Spleen (tissue), 11 donors: Measurements from ENCODE around the gene COL6A3. TPM values are rescaled to one million over a fixed set of nuclear protein-coding genes. Genes with fewer than 3 reads are reported as not detected.

Source experiments
- DNase-seq: peaks from one replicate; pipeline ENCODE4 v3.0.0-alpha.2; 2020
- H3K27ac ChIP-seq, 8 donors: fragments of 200-600 bp; sonication (generic) in 7 of 8; 1 replicate in 4 of 8; 2 replicates in 4 of 8; pipeline versions ENCODE4 v1.5.0 to v1.8.0; 2016 to 2021; ENCODE audit warnings: inconsistent platforms in 4 of 8, mild to moderate bottlenecking in 4 of 8, moderate library complexity in 1 of 8
- H3K27me3 ChIP-seq, 7 donors: fragments of 200-600 bp; sonication (generic) in 6 of 7; replicated peaks in 1 of 7; 1 replicate in 4 of 7; 2 replicates in 3 of 7; pipeline versions ENCODE4 v1.5.0 to v1.8.0; 2016 to 2021; ENCODE audit warnings: inconsistent platforms in 3 of 7, mild to moderate bottlenecking in 1 of 7
- H3K36me3 ChIP-seq, 6 donors: fragments of 200-600 bp; sonication (generic) in 5 of 6; 1 replicate in 4 of 6; 2 replicates in 2 of 6; pipeline versions ENCODE4 v1.5.0 to v1.8.0; 2016 to 2021; ENCODE audit warnings: inconsistent platforms in 2 of 6
- H3K4me1 ChIP-seq, 6 donors: fragments of 200-600 bp; sonication (generic) in 5 of 6; 1 replicate in 3 of 6; 2 replicates in 3 of 6; pipeline versions ENCODE4 v1.5.0 to v1.8.0; 2016 to 2021; ENCODE audit warnings: inconsistent platforms in 3 of 6
- H3K4me3 ChIP-seq, 8 donors: fragments of 200-600 bp; sonication (generic) in 7 of 8; 1 replicate in 4 of 8; 2 replicates in 4 of 8; pipeline versions ENCODE4 v1.5.0 to v1.8.0; 2016 to 2021; ENCODE audit warnings: inconsistent platforms in 4 of 8, mild to moderate bottlenecking in 4 of 8, moderate library complexity in 2 of 8
- H3K9me3 ChIP-seq, 8 donors: fragments of 200-600 bp; sonication (generic) in 7 of 8; 1 replicate in 4 of 8; 2 replicates in 4 of 8; pipeline versions ENCODE4 v1.5.0 to v1.8.0; 2016 to 2021; ENCODE audit warnings: inconsistent platforms in 4 of 8
- POLR2A ChIP-seq, 3 donors: fragments of 450-650 bp; IDR thresholded peaks; one replicate each; pipeline ENCODE4 v1.5.1; 2017; ENCODE audit warnings: antibody characterized with exemption in 3 of 3, mild to moderate bottlenecking in 1 of 3
- POLR2AphosphoS5 ChIP-seq, 3 donors: sonication (generic); formaldehyde crosslinking; IDR thresholded peaks; one replicate each; pipeline ENCODE4 v1.5.1; 2017; ENCODE audit warnings: antibody characterized with exemption in 3 of 3
- WGBS, 5 donors: extraction: QIAGEN DNeasy Blood & Tissue Kit in 3 of 5; methylation state at CpG; one replicate each; pipeline versions ENCODE4 v1.1.5 to v1.1.7; 2013 to 2018; 5-methylcytosine and 5-hydroxymethylcytosine counted together
- intact Hi-C: fragments of 100-400 bp; cut with DNase I; formaldehyde crosslinking; loops from one replicate; pipeline ENCODE4 v1.15.0; 2023; ENCODE audit warnings: low total_unique reads
- polyA plus RNA-seq, 3 donors: library from polyadenylated mRNA; stranded (reverse); fragments of 200-250 nt; gene quantifications; one replicate each; pipeline ENCODE4 v1.2.1, GENCODE V29; 2013
- total RNA-seq, 7 donors: library from RNA; depleted of rRNA in 3 of 7; stranded (reverse); fragments of >200 nt in 3 of 7; fragmentation: NEBNext Ultra II Directional in 4 of 7; extraction: Animal tissue kit (Norgen Biotek cat#: 25700) in 4 of 7; gene quantifications; one replicate each; pipeline versions ENCODE4 v1.1.0 to v1.2.1, GENCODE V29; 2016 to 2021
- TF ChIP-seq, protein P1 (sequence below), 11 experiments: fragments of 200-600 bp in 7 of 11; fragments of 450-650 bp in 4 of 11; sonication (generic) in 4 of 11; IDR thresholded peaks in 8 of 11; conservative IDR thresholded peaks in 3 of 11; 1 replicate in 7 of 11; 2 replicates in 4 of 11; pipeline versions ENCODE4 v1.4.0 to v1.8.0; 2016 to 2021; ENCODE audit warnings: antibody characterized with exemption in 11 of 11, inconsistent platforms in 4 of 11, mild to moderate bottlenecking in 1 of 11
- donor health status: healthy with polysubstance abuse.
- donor health status: DM: no; HTN: no; CAD: no; lungs with moderate emphysema.
- donor health status: DM: no; HTN: no; CAD: no.
- donor health status: Bipolar disorder and iron deficiency.
- donor health status: healthy.
- donor health status: DM: no; HTN: no; CAD: no.
- donor health status: DM: yes; HTN: yes; CAD: no.

The COL6A3 gene
- total and polyA plus RNA-seq, 10 donors = 8.3 to 146 (median 65.4) TPM

DNA sequence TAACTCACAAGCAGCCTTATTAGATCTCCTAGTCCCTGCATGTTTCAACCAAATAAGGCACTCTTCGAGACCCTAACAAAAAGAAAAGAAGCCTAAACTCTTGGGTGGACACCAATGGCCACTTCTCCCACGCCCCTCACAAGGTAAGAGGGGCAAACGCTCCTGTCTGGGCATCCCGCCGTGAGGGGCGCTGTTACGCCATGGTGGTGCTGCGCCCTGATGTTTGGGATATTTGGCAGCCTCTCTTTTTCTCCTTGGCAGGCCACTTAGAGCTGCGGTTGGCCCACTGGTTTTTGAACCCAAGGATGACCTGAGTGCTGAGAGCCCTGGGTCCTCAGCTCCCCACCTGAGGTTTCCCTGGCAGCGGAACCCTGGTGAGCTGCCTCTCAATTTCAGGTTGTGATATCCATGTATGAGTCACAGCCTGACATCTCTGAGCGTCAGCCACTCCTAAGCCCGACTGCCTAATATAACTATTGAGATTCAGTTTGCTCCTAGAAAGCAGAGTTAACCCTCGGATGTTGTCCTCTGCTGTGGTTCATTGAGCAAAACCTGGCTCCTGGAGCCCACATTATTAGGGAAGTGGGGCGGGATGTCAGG, 103.3 kb downstream of the COL6A3 start:
- Histone ChIP-seq H3K36me3 (no peaks in the 10 kb centered on the region), H3K4me1 (no peaks in the 10 kb centered on the region), H3K27ac (no peak overlapping the region), H3K4me3 (no peak overlapping the region), H3K27me3 (peaks cover 0 to 7% (median 0%) of the 10 kb centered on the region in 7 donors), H3K9me3 (no peaks in the 10 kb centered on the region)
- DNase-seq = no peak
- WGBS, 5 donors = 80 to 93% (median 85%) methylated on average over 14 of the region's 14 CpGs
- TF ChIP-seq POLR2AphosphoS5 (IDR thresholded peaks at IDR 0.05) = no peak
- TF ChIP-seq, protein P1, sequence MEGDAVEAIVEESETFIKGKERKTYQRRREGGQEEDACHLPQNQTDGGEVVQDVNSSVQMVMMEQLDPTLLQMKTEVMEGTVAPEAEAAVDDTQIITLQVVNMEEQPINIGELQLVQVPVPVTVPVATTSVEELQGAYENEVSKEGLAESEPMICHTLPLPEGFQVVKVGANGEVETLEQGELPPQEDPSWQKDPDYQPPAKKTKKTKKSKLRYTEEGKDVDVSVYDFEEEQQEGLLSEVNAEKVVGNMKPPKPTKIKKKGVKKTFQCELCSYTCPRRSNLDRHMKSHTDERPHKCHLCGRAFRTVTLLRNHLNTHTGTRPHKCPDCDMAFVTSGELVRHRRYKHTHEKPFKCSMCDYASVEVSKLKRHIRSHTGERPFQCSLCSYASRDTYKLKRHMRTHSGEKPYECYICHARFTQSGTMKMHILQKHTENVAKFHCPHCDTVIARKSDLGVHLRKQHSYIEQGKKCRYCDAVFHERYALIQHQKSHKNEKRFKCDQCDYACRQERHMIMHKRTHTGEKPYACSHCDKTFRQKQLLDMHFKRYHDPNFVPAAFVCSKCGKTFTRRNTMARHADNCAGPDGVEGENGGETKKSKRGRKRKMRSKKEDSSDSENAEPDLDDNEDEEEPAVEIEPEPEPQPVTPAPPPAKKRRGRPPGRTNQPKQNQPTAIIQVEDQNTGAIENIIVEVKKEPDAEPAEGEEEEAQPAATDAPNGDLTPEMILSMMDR (IDR thresholded peaks at IDR 0.05 in 8 of 11, conservative IDR thresholded peaks at IDR 0.05 in 3 of 11) = no peak
- TF ChIP-seq POLR2A (IDR thresholded peaks at IDR 0.05) = no peak
- intact Hi-C loops = no loop called here

DNA sequence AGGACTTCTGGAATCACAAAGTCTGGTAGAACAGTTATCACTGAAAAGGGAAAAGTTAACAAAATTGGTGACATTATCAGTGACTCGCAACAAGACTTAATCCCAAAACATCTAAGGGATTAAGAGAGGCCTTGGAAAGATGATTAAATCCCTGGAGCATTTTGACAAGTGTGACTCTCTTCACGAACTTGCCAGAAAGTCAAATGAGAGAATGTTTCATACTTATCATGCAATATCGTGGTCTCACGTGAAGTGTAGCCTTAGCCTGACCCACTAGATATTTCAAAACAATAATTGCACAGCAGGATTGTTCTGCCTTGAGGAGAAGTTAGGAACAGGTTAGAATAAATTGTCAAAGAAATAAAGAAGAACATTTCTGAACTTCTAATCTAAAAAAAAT, 104.5 kb downstream of the COL6A3 start:
- Histone ChIP-seq H3K36me3 (no peaks in the 10 kb centered on the region), H3K9me3 (peaks cover 0 to 3% (median under 1%) of the 10 kb centered on the region in 8 donors), H3K4me1 (no peaks in the 10 kb centered on the region), H3K4me3 (no peak overlapping the region), H3K27ac (peak overlapping the region in 2 of 8 donors; percentile 18 to 20), H3K27me3 (peaks cover 0 to 7% (median 0%) of the 10 kb centered on the region in 7 donors)
- 59 to 76% (median 66%) methylated on average over 4 of the region's 4 CpGs for WGBS, 5 donors
- intact Hi-C loops = no loop called here
- TF ChIP-seq POLR2AphosphoS5 (IDR thresholded peaks at IDR 0.05) (no peak), POLR2A (IDR thresholded peaks at IDR 0.05) (no peak)
- TF ChIP-seq, protein P1 (IDR thresholded peaks at IDR 0.05 in 8 of 11, conservative IDR thresholded peaks at IDR 0.05 in 3 of 11) = no peak
- no peak for DNase-seq

DNA sequence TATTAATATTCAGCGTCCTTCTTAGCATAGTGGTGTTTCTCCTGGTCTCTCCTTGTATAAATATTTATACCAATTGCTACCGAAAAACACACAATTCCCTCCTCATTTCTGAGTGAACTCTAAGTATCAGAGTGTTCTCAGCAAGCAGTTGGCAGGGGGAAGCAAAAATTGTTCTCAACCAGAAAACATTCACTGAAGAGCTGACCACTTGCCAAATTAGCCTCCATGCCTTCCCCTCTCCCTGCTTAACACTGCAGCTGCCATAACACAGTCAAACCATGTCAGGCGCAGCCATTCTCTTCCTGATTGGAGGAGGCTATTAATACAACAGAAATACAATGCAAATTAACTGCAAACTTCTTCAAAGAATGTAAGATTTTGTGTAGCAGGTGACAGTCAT, 105.0 kb downstream of the COL6A3 start:
- intact Hi-C loops = no loop called here
- TF ChIP-seq, protein P1 (IDR thresholded peaks at IDR 0.05 in 8 of 11, conservative IDR thresholded peaks at IDR 0.05 in 3 of 11) = no peak
- TF ChIP-seq POLR2A (IDR thresholded peaks at IDR 0.05) (no peak), POLR2AphosphoS5 (IDR thresholded peaks at IDR 0.05) (no peak)
- DNase-seq = no peak
- H3K4me1 ChIP-seq = no peaks in the 10 kb centered on the region
- 82 to 95% (median 88%) methylated on average over 3 of the region's 3 CpGs for WGBS, 5 donors
- H3K9me3 ChIP-seq = peaks cover 0 to 7% (median 2%) of the 10 kb centered on the region in 8 donors
- H3K27me3 ChIP-seq = peaks cover 0 to 7% (median 0%) of the 10 kb centered on the region in 7 donors
- H3K27ac ChIP-seq = peak overlapping the region in 2 of 8 donors; percentile 18 to 20
- H3K36me3 ChIP-seq = no peaks in the 10 kb centered on the region
- no peak overlapping the region for H3K4me3 ChIP-seq

DNA sequence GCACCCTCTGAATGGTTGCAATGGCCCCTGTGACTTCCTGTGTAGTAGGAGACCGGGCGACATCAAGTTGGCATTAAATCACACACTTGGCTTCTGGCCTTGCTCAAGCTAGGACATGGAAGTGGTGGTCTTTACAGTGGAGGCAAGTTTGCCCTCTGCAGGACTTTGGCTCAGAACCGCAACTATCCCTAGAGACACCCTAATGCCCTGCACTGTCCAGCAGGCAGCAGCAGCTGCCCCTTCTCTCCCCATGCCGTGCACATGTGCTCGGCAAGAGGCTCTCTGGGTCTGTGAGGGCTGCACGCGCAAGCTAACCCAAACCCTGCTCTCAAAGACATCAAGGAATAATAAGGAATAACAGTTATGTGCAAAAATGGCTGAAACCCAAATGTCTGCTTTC, 106.5 kb downstream of the COL6A3 start:
- no peaks in the 10 kb centered on the region for H3K36me3 ChIP-seq
- WGBS, 5 donors = 76 to 82% (median 77%) methylated on average over 7 of the region's 7 CpGs
- TF ChIP-seq, protein P1 (IDR thresholded peaks at IDR 0.05 in 8 of 11, conservative IDR thresholded peaks at IDR 0.05 in 3 of 11) = no peak
- TF ChIP-seq POLR2AphosphoS5 (IDR thresholded peaks at IDR 0.05) (no peak), POLR2A (IDR thresholded peaks at IDR 0.05) (no peak)
- DNase-seq = no peak
- H3K9me3 ChIP-seq = peaks cover 0 to 23% (median 14%) of the 10 kb centered on the region in 8 donors
- H3K4me3 ChIP-seq = no peak overlapping the region
- intact Hi-C loops = no loop called here
- no peaks in the 10 kb centered on the region for H3K4me1 ChIP-seq
- peaks cover 0 to 7% (median 0%) of the 10 kb centered on the region in 7 donors for H3K27me3 ChIP-seq
- H3K27ac ChIP-seq = no peak overlapping the region
